Effector CD8-positive, alpha-beta T cell (primary cell): ENCODE data around the gene AURKA.
"Not testable (repeated sequence)": the region's sequence is repeated elsewhere in the genome, so short reads cannot be mapped to it uniquely, and the experiment has no call there.

ENCODE experiments used
- DNase-seq: peaks from one replicate; lab custom pipeline; 2025; lab: John Stamatoyannopoulos, UW

AURKA gene

DNA sequence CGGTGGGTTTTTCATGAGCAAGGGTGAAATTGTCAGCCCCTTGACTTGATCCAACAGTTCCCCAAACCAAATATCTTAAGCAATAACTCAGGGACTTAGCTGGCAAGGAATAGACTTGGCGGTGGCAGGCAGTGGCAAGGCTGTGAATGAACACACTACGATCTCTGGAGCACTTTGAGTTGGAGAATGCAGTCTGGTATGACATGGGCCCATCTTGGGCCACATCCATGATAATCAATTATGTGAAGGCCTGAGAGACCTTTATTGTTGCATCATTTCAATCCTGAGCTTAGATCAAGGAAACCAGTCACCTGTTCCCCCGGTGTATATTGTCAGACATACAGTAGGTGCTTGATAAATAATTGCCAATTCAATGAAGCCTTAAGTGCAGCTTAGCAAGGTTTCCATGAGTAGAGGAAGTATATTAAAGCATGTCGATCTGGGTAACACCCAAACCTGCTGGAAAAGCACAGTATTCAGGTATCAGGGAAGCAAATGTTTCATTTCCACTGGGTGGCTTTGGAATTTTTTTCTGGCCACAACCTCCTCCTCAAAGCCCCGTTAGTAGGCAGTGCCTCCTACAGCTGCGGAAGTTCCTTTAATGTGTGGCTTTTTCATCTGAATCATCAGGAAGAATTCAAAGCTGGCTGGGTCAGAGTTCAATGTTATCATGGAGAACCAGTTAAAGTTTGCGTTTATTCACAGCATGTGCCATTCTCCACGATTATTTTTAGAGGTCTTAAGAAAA is 30.2 kb upstream of the AURKA start:
- DNase-seq, result no peak

DNA sequence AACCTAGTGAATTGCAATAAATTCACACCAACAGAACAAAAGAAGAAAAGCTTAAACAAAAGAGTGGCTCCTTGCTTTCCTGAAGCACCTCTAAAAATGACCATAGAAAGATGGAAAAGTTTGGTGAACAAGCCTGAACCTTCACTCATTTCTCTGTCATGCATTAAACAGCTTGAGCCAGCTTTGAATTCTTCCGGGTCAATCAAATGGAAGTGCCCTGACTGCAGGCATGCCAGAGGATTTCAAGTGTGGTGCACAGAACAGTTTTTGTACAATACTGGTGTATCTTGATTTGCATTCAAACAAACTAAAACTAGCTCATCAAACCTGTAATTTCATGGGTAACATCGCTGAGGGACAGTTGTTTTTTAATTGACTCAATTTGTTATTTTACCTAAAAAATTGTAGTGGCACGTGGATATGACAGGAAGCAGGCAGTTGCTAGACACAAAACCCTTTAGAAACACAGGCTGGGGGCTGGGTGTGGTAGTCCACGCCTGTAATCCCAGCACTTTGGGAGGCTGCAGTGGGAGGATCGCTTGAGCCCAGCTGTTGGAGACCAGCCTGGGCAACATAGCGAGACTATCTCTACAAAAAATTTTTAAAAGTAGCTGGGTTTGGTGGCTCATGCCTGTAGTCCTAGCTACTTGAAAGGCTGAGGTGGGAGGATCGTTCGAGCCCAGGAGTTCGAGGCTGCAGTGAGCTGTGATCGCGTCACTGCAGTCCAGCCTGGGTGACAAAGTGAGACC is 29.1 kb upstream of the AURKA start:
- DNase-seq, result no peak

DNA sequence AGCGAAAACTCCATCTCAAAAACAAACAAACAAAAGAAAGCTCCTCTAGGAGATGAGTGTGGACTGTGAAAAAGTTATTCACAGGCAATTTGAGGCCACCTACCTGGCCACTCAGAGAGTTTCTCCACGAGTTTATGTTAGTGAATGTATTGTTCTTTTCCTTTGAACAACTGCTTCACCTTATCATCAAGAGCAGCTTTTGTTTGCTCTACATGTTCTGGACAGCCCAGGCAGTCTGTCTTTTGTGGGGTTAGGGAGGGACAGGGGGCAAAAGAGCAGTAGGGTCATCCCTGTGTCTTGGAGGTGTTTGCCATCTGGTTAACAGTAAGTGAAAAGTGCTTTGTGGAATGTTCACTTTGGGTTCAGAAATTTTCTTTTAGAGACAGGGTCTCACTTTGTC is 28.0 kb upstream of the AURKA start:
- no peak for DNase-seq

- peak; percentile 3 for DNase-seq
Observed at GRCh38 chr20:56418385-56418861, 26.4 kb upstream of the AURKA start.

- no peak for DNase-seq
Observed at GRCh38 chr20:56417911-56418310, 25.9 kb upstream of the AURKA start.

DNA sequence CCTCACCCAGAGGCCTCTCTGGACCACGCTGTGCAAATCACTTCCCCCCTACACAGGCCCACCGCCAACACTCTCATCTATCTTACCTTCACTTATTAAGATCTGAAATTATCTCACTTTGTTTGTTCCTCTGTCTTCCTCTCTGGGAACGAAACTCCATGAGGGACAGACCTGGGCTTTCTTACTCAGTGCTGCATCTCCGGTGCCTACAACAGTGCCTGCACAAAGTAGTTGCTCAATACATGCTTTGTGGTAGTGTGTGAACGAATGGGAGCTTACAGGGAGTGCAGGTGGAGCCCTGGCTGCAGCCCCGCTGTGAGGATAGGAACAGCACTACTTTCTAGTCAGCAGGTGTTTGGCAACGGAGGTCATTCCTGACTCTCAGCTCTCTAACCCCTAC is 25.4 kb upstream of the AURKA start:
- DNase-seq, result no peak

DNA sequence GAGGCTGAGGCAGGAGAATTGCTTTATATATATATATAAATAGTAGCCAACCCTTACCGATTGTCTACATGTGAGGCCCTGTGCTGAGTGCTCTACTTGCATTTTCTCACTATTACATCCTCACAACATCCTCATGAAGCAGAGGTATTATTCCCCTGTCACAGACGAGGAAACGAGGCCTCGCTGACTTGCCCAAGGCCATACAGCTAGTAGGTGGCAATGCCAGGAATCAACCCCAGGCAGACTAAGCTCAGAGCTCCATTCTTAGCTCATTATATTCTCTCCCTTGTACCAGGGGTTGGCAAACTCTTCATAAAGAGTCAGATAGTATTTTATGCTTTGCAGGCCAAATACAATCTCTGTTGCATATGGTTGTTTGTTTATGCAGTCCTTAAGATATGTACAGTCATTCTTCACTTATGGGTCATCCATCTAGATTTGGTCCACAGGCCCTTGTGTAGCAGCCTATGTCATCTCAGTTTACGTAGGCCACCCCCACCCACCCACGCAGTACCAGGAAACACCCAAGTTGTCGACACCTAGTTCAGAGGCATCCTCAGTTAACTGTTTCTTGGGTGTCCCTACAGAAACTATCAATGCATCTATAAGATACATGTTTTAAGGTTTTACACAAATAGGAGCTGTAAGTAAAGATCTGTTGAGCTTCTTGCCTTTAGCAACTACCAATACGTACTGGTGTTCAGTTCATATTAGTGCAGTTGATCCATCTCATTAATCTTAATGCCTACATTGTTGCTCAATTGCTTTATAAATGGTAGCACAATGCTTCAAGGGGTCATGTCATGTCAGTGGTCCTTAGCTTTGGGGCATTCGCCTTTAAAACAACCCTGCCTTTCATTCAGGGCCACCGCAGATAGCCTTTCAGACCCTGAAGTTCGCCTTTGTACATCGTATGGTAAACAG is 23.1 kb upstream of the AURKA start:
- DNase-seq, result peak; percentile 7

- DNase-seq, result no peak
Observed at GRCh38 chr20:56412949-56413348, 20.9 kb upstream of the AURKA start.

- DNase-seq, result no peak
Observed at GRCh38 chr20:56412473-56412790, 20.4 kb upstream of the AURKA start.

DNA sequence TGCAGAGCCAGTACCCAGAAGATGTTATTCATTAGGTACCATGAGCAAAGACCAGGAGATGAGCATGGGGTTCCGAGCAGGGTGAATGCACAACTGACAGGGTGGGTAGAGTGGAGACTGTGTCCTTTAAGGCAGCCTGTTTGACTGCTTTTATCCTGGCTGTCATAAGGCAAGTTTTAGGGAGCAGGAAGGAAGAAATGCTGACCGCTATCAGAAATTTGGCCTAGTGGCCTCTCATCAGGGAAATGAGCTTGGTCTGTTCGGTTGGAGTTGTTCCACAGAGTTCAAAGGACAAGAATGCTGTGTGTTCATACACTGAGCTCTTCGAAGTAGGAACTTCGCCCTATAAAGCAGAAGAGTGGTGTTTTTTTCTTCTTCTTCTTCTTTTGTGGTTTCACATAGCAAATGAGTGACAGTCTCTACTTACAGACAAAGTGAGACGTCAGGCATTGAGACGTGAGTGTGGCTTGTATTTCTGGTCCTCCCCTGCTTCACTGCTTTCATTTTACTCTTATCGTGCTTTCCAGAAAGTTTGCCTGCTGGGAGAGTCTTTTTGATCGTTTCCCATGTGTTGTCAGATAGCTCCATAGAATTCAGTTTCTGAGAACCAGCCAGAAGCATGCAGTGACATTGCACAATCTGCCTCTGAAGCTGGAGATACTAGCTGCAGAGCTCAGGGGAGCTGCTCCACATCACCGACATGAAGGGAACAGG is 19.9 kb upstream of the AURKA start, which contains the start of gene CASS4:
TSS of gene CASS4 (plus strand) at position 502 of the 714 bp plus-strand sequence. CDS start at position 701, 199 bp downstream.
- DNase-seq, result peak; percentile 6

- not testable (repeated sequence) for DNase-seq
Observed at GRCh38 chr20:56411287-56411686, 19.3 kb upstream of the AURKA start.

- no peak for DNase-seq
Observed at GRCh38 chr20:56409956-56410355, 17.9 kb upstream of the AURKA start.

DNA sequence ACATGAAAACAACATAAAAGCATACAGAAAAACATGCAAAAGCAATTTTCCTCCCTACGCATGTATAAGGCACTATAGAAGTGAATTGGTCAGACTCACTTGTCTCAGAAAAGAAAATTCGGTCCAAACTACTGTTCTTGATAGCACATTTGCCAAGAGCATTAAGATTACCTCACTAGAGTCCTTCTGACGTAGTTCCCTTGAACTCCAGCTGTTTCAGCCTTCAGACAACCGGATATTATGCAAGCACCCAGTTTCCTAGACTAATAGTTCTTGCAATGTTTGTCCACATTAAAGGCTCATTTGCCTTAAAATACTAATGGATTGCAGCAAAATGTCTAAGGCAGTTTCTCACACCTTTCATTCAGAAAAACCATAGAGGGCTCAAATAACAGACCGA is 17.5 kb upstream of the AURKA start:
- DNase-seq, result no peak

DNA sequence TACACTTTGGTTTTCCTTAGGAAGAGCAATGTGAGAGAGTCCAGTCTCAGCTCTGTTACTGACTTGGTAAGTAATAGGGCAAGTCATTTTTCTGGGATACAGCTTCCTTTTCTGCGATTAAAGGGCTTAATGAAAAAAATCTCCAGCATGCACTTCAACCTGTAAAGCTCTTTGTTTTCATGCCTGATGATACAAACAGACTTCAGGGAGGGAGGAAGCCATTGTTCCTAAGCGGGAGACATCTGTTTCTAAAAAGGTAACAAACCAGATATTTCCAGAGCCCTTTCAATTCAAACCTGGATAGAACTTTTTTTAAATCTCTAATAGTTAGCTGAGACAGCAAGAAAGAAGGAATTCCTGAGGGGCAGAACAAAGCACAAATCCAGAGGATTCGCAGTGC is 14.9 kb upstream of the AURKA start:
- DNase-seq, result no peak

DNA sequence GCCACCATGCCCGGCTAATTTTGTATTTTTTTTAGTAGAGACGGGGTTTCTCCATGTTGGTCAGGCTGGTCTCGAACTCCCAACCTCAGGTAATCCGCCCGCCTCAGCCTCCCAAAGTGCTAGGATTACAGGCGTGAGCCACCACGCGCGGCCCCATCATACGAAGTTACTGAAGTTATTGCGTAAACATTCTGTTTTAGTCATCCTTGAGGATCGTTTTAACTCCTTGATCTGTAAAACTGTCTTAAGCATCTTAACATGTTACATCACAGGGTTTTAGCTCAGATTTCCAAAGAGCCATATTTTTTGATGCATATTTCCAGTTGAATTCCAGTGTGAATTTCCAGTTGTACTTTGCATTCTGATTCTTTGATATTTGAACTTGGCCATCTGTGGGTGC is 13.3 kb upstream of the AURKA start:
- DNase-seq, result not testable (repeated sequence)

DNA sequence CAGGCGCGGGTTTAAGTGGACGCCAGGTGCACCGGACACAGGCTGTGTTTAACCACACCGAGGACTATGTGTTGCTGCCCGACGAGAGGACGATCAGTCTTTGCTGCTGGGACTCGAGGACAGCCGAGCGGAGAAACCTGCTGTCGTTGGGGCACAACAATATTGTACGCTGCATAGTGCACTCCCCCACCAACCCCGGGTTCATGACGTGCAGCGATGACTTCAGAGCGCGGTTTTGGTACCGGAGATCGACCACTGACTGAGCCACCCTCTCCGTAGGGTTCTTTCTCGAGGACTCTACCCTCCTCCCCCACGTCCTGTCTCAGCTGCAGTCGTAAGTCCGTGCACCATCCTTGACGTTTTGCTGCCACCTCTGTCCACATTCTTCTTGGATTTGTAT is 11.4 kb upstream of the AURKA start:
- no peak for DNase-seq

GRCh38 chr20:56400001-56400640 is 8.1 kb upstream of the AURKA start:
- peak; percentile 36 for DNase-seq

GRCh38 chr20:56395166-56395565 is 3.2 kb upstream of the AURKA start:
- DNase-seq, result no peak

DNA sequence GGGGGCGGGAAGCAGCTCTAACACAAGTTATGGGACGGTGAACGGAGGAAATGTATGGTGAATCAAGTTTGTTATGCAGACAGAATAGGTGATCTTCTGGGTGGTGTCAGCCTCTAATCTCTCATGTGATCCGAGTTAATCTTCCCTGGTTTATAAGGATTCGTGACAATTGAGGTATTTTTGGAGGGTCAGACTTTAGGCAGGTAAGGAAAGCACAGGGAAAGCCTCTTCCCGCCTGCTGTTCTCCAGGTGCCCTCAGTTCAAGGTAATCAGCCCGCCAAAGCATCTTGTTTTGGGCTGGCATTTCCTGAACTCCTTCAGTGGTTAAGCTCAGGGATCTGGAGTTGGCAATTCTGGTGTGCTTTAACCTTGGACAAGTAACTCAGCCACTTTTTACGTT is 1.6 kb upstream of the AURKA start:
- no peak for DNase-seq

- no peak for DNase-seq
Observed at GRCh38 chr20:56392881-56393482, 967 bp upstream of the AURKA start.
